H9 (cell line): ENCODE results near the gene TRERF1. TPM values are rescaled to one million over a fixed set of nuclear protein-coding genes. Genes with fewer than 3 reads are reported as not detected.
A peak's percentile ranks its signal among the peaks of the same experiment; 100 is the strongest.

Source experiments
- DNase-seq: peaks from one replicate; pipeline ENCODE4 v3.0.0-alpha.2; 2017
- H2AFZ ChIP-seq: one replicate; pipeline ENCODE4 v1.6.1; 2013; ENCODE audit warnings: mild to moderate bottlenecking, low read length, control low read depth, moderate library complexity
- H2AK5ac ChIP-seq: 2 replicates; pipeline ENCODE4 v1.6.1; 2013; ENCODE audit warnings: low read length, control low read depth, mixed read lengths; ENCODE audit not compliant: insufficient read length
- H2BK120ac ChIP-seq: one replicate; pipeline ENCODE4 v1.6.1; 2013; ENCODE audit warnings: low read depth, mild to moderate bottlenecking, low read length, control low read depth, inconsistent platforms; ENCODE audit not compliant: poor library complexity, severe bottlenecking
- H2BK12ac ChIP-seq: 2 replicates; pipeline ENCODE4 v1.6.1; 2013; ENCODE audit warnings: low read length, control low read depth, mixed read lengths, low read depth; ENCODE audit not compliant: insufficient read length
- H2BK15ac ChIP-seq: 2 replicates; pipeline ENCODE4 v1.6.1; 2013; ENCODE audit warnings: low read depth, low read length, control low read depth
- H2BK20ac ChIP-seq: one replicate; pipeline ENCODE4 v1.6.1; 2013; ENCODE audit warnings: low read depth, mild to moderate bottlenecking, low read length, control low read depth, inconsistent platforms; ENCODE audit not compliant: poor library complexity, severe bottlenecking
- H2BK5ac ChIP-seq: 2 replicates; pipeline ENCODE4 v1.6.1; 2013; ENCODE audit warnings: low read length, control low read depth, mixed read lengths; ENCODE audit not compliant: insufficient read length
- H3K14ac ChIP-seq: 2 replicates; pipeline ENCODE4 v1.6.1; 2013; ENCODE audit warnings: low read length, control low read depth; ENCODE audit not compliant: insufficient read depth
- H3K18ac ChIP-seq: 2 replicates; pipeline ENCODE4 v1.6.1; 2013; ENCODE audit warnings: low read depth, mild to moderate bottlenecking, mixed read lengths, low read length, control low read depth; ENCODE audit not compliant: insufficient read length
- H3K23ac ChIP-seq: 2 replicates; pipeline ENCODE4 v1.6.1; 2013; ENCODE audit warnings: low read length, control low read depth, mixed read lengths, low read depth; ENCODE audit not compliant: insufficient read length
- H3K23me2 ChIP-seq: 2 replicates; pipeline ENCODE4 v1.6.1; 2013; ENCODE audit warnings: low read depth, mild to moderate bottlenecking, mixed read lengths, low read length, control low read depth; ENCODE audit not compliant: insufficient read length, poor library complexity, severe bottlenecking
- H3K27ac ChIP-seq: 2 replicates; pipeline ENCODE4 v1.5.1; 2013; ENCODE audit warnings: low read length, control low read depth, mixed read lengths, low read depth; ENCODE audit not compliant: insufficient read length
- H3K27me3 ChIP-seq: 2 replicates; pipeline ENCODE4 v1.6.1; 2013; ENCODE audit warnings: low read length, control low read depth, inconsistent platforms; ENCODE audit not compliant: insufficient read depth
- H3K4ac ChIP-seq: 2 replicates; pipeline ENCODE4 v1.6.1; 2013; ENCODE audit warnings: low read depth, mild to moderate bottlenecking, control low read depth, inconsistent platforms, low read length, moderate library complexity
- H3K4me1 ChIP-seq: 2 replicates; pipeline ENCODE4 v1.6.1; 2013; ENCODE audit warnings: low read length, control low read depth, inconsistent platforms; ENCODE audit not compliant: insufficient read depth
- H3K4me2 ChIP-seq: 2 replicates; pipeline ENCODE4 v1.6.1; 2013; ENCODE audit warnings: low read length, control low read depth, mixed read lengths; ENCODE audit not compliant: insufficient read length, insufficient read depth
- H3K56ac ChIP-seq: 2 replicates; pipeline ENCODE4 v1.6.1; 2013; ENCODE audit warnings: low read depth, mild to moderate bottlenecking, mixed read lengths, low read length, control low read depth; ENCODE audit not compliant: insufficient read length
- H3K79me1 ChIP-seq: 2 replicates; pipeline ENCODE4 v1.6.1; 2013; ENCODE audit warnings: low read depth, mild to moderate bottlenecking, moderate library complexity, low read length, control low read depth, inconsistent platforms; ENCODE audit not compliant: insufficient read depth, poor library complexity, severe bottlenecking
- H3K79me2 ChIP-seq: 2 replicates; pipeline ENCODE4 v1.6.1; 2013; ENCODE audit warnings: low read length, control low read depth, inconsistent platforms; ENCODE audit not compliant: insufficient read depth
- H3K9ac ChIP-seq: 2 replicates; pipeline ENCODE4 v1.6.1; 2013; ENCODE audit warnings: low read length, control low read depth, mixed read lengths; ENCODE audit not compliant: insufficient read length; ENCODE audit errors: extremely low read depth
- H3K9me3 ChIP-seq: one replicate; pipeline ENCODE4 v1.6.1; 2013; ENCODE audit warnings: low read depth, low read length, inconsistent platforms; ENCODE audit not compliant: control insufficient read depth
- H3T11ph ChIP-seq: one replicate; pipeline ENCODE4 v1.6.1; 2013; ENCODE audit warnings: mild to moderate bottlenecking, low read length, control low read depth, inconsistent platforms
- H4K20me1 ChIP-seq: one replicate; pipeline ENCODE4 v1.6.1; 2013; ENCODE audit not compliant: control insufficient read depth, insufficient read length, insufficient read depth
- H4K5ac ChIP-seq: 2 replicates; pipeline ENCODE4 v1.6.1; 2013; ENCODE audit warnings: low read depth, mild to moderate bottlenecking, mixed read lengths, low read length, control low read depth; ENCODE audit not compliant: insufficient read length
- H4K8ac ChIP-seq: replicated peaks from 2 replicates; pipeline ENCODE4 v1.6.1; 2013; ENCODE audit warnings: low read length, control low read depth, mixed read lengths, low read depth; ENCODE audit not compliant: insufficient read length
- H4K91ac ChIP-seq: 2 replicates; pipeline ENCODE4 v1.6.1; 2013; ENCODE audit warnings: low read depth, mild to moderate bottlenecking, moderate library complexity, mixed read lengths, low read length, control low read depth; ENCODE audit not compliant: insufficient read length
- H3K27ac Mint-ChIP-seq, 3 experiments: 2 replicates in 2 of 3; 3 replicates in 1 of 3; pipeline ENCODE4 v1.8.0; 2020 to 2021; ENCODE audit warnings: mixed read lengths in 3 of 3, mild to moderate bottlenecking in 1 of 3, moderate library complexity in 1 of 3
- H3K27me3 Mint-ChIP-seq: 2 replicates; pipeline ENCODE4 v1.8.0; 2021; ENCODE audit warnings: low read depth, mild to moderate bottlenecking, moderate library complexity, mixed read lengths
- H3K36me3 Mint-ChIP-seq, 3 experiments: 2 replicates in 2 of 3; 3 replicates in 1 of 3; pipeline ENCODE4 v1.8.0; 2020 to 2021; ENCODE audit warnings: low read depth in 3 of 3, mixed read lengths in 3 of 3; ENCODE audit not compliant: insufficient read depth in 1 of 3
- H3K4me1 Mint-ChIP-seq, 2 experiments: 2 replicates each; pipeline ENCODE4 v1.8.0; 2020; ENCODE audit warnings: mixed read lengths in 2 of 2
- H3K4me3 Mint-ChIP-seq, 2 experiments: 2 replicates in 1 of 2; 3 replicates in 1 of 2; pipeline ENCODE4 v1.8.0; 2020 to 2021; ENCODE audit warnings: mild to moderate bottlenecking in 2 of 2, mixed read lengths in 2 of 2, moderate library complexity in 1 of 2
- H3K9me3 Mint-ChIP-seq, 2 experiments: 2 replicates in 1 of 2; 3 replicates in 1 of 2; pipeline ENCODE4 v1.8.0; 2020; ENCODE audit warnings: mild to moderate bottlenecking in 2 of 2, mixed read lengths in 2 of 2, moderate library complexity in 1 of 2
- CTCF ChIP-seq: fragments of 200-600 bp; sonication (generic); conservative IDR thresholded peaks from 3 replicates; pipeline ENCODE4 v1.8.0; 2021; ENCODE audit warnings: antibody characterized with exemption, mild to moderate bottlenecking
- WGBS: extraction: QIAGEN DNeasy Blood & Tissue Kit; methylation state at CpG from one replicate; pipeline ENCODE4 v1.1.7; 2013; ENCODE audit warnings: missing lambda C conversion rate, low lambda C conversion rate, mixed read lengths; ENCODE audit not compliant: insufficient read length; ENCODE audit errors: extremely low coverage; 5-methylcytosine and 5-hydroxymethylcytosine counted together
- total RNA-seq: library from RNA; stranded (reverse); gene quantifications from 2 replicates; pipeline ENCODE4 v1.2.1, GENCODE V29; 2021

The TRERF1 gene
- total RNA-seq, 1 experiment from 2014 or later, result 19.7 TPM

GRCh38 chr6:42387336-42387735 is 64.4 kb downstream of the TRERF1 start:
- Histone ChIP-seq H3T11ph (no peak overlapping the region), H2AK5ac (no peak overlapping the region), H3K79me2 (peaks cover 6% of the 10 kb centered on the region; the same call in 1 of the 2 replicates), H4K91ac (no peak overlapping the region), H3K14ac (no peak overlapping the region), H3K4me2 (no peak overlapping the region), H3K9me3 (no peaks in the 10 kb centered on the region), H3K79me1 (peaks cover 6% of the 10 kb centered on the region), H3K9ac (no peak overlapping the region), H2BK5ac (no peak overlapping the region), H2AFZ (no peak overlapping the region), H3K4me1 (peaks cover 3% of the 10 kb centered on the region; the same call in 1 of the 2 replicates), H3K23me2 (no peaks in the 10 kb centered on the region), H3K27me3 (no peaks in the 10 kb centered on the region), H3K4ac (no peak overlapping the region), H3K23ac (no peak overlapping the region), H3K56ac (no peak overlapping the region), H3K18ac (no peak overlapping the region), H2BK12ac (no peak overlapping the region), H4K8ac (no peak overlapping the region), H3K27ac (no peak overlapping the region), H2BK15ac (no peak overlapping the region), H2BK20ac (no peak overlapping the region), H2BK120ac (no peak overlapping the region), H4K20me1 (no peaks in the 10 kb centered on the region), H4K5ac (no peak overlapping the region)
- no peak for DNase-seq
- Mint-ChIP-seq H3K27me3 (no peaks in the 10 kb centered on the region), H3K4me1 (peaks cover 29 to 40% of the 10 kb centered on the region in 2 experiments), H3K27ac (peak overlapping the region in 1 of 3 experiments; percentile 38; a peak in 1 of 7 replicates), H3K4me3 (no peak overlapping the region), H3K9me3 (no peaks in the 10 kb centered on the region), H3K36me3 (peaks cover 2 to 5% (median 2%) of the 10 kb centered on the region in 3 experiments; a peak in 3 of 7 replicates)
- WGBS, result no CpG with 5 or more reads among the region's 4 CpGs
- no peak for TF ChIP-seq CTCF
